TTC549 (cell line): Measurements from ENCODE around the gene HTT.

Experiments
- FAIRE-seq: peaks from 2 replicates; lab custom pipeline; 2012; peaks lifted over from hg19 to GRCh38; lab: Jason Lieb, UNC

HTT gene

GRCh38 chr4:3269105-3269927 is 194.8 kb downstream of the HTT start:
- FAIRE-seq, result no peak

GRCh38 chr4:3269991-3270611 is 195.6 kb downstream of the HTT start:
- no peak for FAIRE-seq

DNA sequence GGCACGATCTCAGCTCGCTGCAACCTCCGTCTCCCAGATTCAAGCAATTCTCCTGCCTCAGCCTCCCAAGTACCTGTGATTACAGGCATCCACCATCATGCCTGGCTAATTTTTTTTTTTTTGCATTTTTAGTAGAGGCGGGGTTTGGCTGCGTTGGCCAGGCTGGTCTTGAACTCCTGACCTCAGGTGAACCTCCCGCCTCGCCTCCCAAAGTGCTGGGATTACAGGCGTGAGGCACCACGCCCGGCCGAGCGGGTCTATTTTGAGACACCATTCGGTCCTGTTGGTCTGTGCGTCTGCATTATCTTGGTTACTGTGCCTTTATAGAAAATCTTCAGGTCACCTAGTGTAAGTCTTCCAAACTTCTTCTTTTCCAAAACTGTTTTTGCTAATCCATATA is 196.7 kb downstream of the HTT start:
- FAIRE-seq, result no peak

GRCh38 chr4:3276986-3277385 is 202.5 kb downstream of the HTT start:
- no peak for FAIRE-seq

GRCh38 chr4:3280466-3280865 is 206.0 kb downstream of the HTT start:
- no peak for FAIRE-seq

DNA sequence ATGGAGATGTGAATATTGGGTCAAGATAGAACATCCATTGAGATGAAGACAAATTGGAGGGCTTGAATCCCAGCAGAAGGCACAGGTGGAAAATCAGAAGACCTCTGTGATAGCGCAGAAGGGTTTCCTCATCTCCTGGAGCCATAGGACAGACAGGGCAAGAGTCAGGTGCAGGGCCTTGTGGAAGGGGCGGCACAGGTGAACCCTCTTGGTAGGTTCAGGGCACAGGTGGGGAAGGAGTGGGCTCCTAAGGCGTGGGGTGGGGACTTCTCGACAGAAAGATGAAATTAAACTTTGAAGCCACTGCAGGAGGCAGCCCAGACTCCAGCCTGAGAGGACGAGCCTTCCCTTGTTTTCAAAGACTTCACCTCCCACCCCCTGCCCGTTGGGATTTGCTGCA is 209.0 kb downstream of the HTT start:
- FAIRE-seq, result no peak

DNA sequence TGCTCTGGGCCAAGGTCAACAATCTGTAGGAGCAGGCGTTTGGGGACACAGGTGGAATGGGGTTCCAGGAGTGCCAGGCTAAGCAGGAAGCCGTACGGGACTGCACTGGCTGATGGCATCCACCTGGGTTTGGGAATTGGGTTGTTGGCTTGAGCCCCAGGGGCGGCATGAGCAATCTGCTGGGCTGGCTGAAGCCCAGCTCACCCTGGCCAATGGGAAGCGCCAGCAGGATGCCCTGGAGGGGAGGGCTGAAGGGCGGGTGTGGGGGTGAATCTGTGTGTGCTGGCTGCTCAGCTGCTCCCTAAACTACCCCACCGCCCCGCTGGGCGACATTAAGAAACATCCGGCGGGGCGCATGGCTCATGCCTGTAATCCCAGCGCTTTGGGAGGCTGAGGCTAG is 209.4 kb downstream of the HTT start:
- no peak for FAIRE-seq

- no peak for FAIRE-seq
These were observed 210.5 kb downstream of the HTT start for GRCh38 chr4:3284734-3285557.

DNA sequence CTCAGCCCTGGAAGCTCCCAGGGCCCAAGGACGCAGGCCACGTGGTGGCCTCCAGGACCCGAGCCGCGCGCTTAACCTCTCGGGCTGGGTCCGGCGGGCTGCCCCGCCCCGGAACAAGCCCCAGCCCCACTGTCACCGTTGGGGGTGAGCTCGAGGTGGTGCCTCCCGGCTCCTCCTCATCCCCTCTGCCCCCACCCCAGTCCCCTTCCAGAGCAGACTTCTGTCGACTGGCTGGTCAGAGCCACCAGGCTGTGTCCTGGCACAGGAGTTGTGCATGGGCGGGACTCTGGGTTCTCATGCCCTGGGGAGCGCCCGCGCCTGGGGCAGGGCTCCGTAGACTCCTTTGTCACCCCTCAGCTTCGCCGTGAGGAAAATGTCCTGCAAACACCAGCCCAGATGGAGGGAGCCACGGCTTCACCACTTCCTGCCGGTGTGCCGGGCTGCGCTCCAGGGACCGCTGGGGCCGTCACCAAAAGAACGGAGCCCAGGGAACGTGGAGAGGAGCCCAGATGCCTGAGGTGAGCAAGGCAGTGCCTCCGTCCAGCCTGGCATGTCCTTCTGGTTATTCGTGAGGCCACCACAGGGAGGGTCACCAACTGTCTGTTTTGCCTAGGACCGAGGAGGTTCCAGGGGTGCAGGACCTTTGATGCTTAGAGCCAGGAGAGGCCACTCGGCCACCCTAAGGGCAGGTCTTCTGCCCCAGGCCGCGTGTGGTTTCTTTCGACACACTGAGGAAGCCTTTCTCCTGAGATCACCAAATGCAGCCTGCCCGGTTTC is 211.3 kb downstream of the HTT start:
- FAIRE-seq, result no peak

GRCh38 chr4:3286335-3287175 is 212.1 kb downstream of the HTT start:
- no peak for FAIRE-seq

DNA sequence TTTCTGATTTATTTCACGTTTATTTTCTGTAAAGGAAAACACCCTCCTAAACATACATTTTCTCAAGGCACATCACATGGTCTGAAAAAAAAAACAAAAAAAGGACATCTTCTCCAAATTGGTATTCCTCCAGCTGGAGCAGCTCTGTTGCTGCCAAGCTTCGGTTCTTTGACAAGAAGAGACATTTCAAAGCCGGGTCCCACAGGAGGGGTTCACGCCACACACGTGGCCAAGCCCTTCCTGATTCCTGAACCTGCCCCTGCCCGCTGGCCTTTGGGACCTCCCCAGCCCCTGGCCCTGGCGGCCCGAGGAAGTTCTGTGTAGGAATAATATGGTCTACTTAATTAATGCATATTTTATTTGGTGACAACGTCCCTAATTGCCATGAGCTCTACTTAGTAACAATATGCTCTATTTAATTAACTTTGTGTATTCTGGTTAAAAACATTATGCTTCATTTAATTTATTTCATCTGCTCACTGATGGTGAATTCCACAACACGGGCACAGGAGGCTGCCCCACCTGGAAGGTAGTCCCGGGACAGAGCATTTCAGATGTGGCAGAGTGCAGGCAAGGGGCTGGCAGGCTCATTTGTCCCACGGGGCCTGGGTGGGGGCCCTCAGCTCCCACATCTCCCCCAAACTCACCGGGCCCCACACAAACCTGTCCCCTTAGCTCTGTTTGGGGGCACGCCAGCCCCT is 212.9 kb downstream of the HTT start:
- FAIRE-seq, result no peak

DNA sequence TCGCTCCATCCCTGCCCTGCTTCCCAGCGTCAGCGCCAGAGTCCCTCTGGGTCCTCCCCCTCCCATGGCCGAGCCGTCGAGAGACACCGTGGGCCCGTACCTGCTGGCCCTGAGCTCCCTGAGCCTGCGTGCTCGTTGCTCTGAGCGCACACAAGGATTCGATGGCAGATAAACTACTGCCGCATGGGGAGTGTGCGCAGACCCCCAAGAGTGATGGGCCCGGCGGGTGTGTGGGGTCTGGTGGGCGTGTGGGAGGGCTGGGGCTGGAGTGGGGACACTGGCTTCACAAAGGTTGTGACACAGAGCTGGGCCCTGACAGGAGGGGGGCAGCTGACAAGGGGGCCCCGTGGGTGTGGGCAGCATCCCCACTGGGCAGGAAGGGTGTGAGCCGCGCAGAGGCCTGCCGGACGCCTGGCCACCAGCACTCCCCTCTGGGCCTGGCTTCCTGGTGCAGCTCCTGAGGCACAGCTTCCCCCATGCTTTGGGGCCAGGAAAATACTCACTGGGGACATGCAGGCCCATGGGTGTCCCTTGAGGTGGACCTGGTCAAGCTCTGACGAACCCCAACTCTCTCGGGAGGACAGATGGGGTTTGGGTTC is 213.6 kb downstream of the HTT start:
- no peak for FAIRE-seq

- FAIRE-seq, result no peak
These were observed 214.2 kb downstream of the HTT start for GRCh38 chr4:3288571-3289094.

DNA sequence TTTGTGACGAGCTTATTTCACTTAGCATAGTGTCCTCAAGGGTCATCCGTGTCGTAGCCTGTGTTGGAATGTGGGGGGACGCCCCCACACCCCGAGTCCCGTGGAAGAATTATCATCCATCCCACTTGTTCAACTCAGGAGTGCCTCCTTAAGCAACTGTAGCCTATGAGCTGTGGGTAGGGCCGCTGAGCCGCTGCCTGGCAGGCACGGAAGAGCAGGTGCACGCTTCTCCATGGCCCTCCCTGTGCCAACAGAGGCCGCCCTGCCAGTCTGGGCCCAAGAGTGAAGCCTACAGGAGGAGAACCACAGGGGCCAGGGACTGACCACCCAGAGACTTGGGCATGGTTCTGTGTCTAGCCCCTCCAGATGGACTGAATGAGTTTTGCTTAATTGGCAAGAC is 216.0 kb downstream of the HTT start:
- no peak for FAIRE-seq

DNA sequence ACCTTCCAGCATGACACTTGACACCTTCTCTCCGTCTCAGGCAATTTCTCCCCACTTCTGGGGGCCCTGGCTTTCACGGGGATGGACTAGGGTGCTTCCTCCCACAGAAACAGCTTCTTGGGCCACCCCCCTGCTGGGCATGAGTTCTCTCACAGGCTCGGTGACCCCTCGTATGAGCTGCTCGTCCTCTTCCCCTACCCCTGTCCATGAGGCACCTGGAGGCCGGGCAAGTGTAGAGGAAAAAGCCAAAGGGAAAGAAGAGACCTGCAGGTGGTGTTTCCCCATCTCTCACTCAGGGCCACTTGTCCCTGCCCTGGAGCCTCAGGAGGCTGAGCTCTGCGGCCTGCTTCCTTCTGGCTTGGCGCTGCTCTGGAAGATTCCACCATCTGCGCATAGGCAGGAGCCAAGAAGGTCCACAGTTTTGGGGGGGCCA is 216.4 kb downstream of the HTT start:
- no peak for FAIRE-seq

DNA sequence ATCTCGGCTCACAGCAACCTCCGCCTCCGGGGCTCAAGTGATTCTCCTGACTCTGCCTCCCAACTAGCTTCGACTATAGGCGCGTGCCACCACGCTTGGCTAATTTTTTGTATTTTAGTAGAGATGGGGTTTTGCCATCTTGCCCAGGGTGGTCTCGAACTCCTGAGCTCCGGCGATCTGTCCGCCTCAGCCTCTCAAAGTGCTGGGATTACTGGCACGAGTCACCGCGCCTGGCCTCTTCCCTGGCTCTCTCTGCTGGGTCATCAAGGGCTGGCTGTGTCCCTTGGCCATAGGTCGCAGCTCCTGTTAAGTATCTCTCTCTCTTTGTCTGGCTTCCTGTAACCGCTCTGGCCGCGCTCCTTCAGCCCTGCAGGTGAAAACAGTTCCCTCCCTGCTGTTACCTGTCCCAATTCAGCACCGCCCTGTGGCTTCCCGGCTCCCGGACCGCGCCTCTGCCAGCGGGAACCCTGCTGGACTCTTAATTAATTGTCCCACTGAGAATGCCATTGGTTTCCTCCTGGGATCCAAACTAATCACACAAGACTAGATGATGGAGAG is 217.0 kb downstream of the HTT start:
- FAIRE-seq, result no peak

DNA sequence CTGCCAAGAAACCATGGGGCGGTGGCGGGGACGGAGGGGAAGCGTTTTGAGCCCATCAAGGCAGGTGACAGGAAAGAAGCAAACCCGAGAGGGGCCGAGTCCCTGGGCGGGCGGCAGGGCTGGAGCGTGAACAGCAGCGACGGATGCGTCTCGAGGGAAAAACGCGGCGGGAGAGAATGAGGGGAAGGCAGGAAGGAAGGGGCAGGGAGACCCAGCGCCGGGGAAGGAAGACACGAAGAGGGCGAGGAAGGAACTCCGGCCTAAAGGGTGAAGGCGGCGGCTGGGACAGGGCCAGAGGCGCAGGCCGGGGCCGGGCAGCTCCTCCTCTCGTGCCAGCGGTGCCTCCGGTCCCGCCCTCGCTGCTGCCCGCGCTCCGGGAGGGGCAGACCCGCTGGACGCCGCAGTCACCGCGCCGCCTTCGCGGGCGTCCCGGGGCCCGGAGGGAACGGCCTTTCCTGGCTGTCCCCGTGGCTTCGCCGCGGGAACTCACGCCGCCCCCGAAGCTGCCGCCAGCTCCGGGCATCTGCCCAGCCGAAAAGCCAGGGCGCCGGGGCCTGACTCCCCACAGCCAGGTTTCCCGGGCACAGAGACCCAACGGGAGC is 217.6 kb downstream of the HTT start:
- FAIRE-seq, result no peak

GRCh38 chr4:3292571-3293400 is 218.3 kb downstream of the HTT start, which contains the start of gene RGS12:
TSS of gene RGS12 (plus strand) at chr4:3293021. CDS start at chr4:3316171, 23,150 bp downstream.
- no peak for FAIRE-seq
